Chondrocyte (in vitro differentiated cells): ENCODE results near the gene ASS1. TPM values are rescaled to one million over a fixed set of nuclear protein-coding genes. Genes with fewer than 3 reads are reported as not detected.

Source experiments
- DNase-seq: peaks from one replicate; pipeline ENCODE4 v3.0.0; 2021; ENCODE audit warnings: mixed read lengths, low spot score
- H3K27ac Mint-ChIP-seq: one replicate; pipeline ENCODE4 v1.8.0; 2021; ENCODE audit warnings: mild to moderate bottlenecking, moderate library complexity, mixed read lengths; ENCODE audit not compliant: unreplicated experiment
- H3K27me3 Mint-ChIP-seq: 2 replicates; pipeline ENCODE4 v1.8.0; 2021; ENCODE audit warnings: low read depth, mixed read lengths
- H3K36me3 Mint-ChIP-seq: 2 replicates; pipeline ENCODE4 v1.8.0; 2021; ENCODE audit warnings: low read depth, mixed read lengths
- H3K4me1 Mint-ChIP-seq: 2 replicates; pipeline ENCODE4 v1.8.0; 2021; ENCODE audit warnings: low read depth, mild to moderate bottlenecking, mixed read lengths
- H3K4me3 Mint-ChIP-seq: one replicate; pipeline ENCODE4 v1.8.0; 2021; ENCODE audit warnings: mild to moderate bottlenecking, moderate library complexity, mixed read lengths; ENCODE audit not compliant: unreplicated experiment
- H3K9me3 Mint-ChIP-seq: 2 replicates; pipeline ENCODE4 v1.8.0; 2021; ENCODE audit warnings: low read depth, mixed read lengths
- long read RNA-seq: library from polyadenylated mRNA; stranded (forward); transcript quantifications from one replicate; pipeline ENCODE4 v2.0.0, GENCODE V29; 2021
- total RNA-seq: library from RNA; stranded (reverse); gene quantifications from 3 replicates; pipeline ENCODE4 v1.2.1, GENCODE V29; 2021
- TF ChIP-seq, protein P1 (sequence below): fragments of 200-600 bp; sonication (generic); IDR thresholded peaks from 2 replicates; pipeline ENCODE4 v1.5.0; 2021; ENCODE audit warnings: antibody characterized with exemption, mild to moderate bottlenecking, moderate library complexity

The ASS1 gene
- total RNA-seq, result 193 to 202 TPM (median 194 TPM) in 3 replicates
- long read RNA-seq, transcript ASS1-203 (16 exons, 1,548 nt), result minor isoform, 5 of 84 reads
- long read RNA-seq, transcript ASS1-201 (15 exons, 1,564 nt), result major isoform, 66 of 84 reads
- long read RNA-seq, partial matches to known transcripts, result 12 of 84 reads
- long read RNA-seq, other reads (novel, unspliced or antisense), result 1 of 84 reads

DNA sequence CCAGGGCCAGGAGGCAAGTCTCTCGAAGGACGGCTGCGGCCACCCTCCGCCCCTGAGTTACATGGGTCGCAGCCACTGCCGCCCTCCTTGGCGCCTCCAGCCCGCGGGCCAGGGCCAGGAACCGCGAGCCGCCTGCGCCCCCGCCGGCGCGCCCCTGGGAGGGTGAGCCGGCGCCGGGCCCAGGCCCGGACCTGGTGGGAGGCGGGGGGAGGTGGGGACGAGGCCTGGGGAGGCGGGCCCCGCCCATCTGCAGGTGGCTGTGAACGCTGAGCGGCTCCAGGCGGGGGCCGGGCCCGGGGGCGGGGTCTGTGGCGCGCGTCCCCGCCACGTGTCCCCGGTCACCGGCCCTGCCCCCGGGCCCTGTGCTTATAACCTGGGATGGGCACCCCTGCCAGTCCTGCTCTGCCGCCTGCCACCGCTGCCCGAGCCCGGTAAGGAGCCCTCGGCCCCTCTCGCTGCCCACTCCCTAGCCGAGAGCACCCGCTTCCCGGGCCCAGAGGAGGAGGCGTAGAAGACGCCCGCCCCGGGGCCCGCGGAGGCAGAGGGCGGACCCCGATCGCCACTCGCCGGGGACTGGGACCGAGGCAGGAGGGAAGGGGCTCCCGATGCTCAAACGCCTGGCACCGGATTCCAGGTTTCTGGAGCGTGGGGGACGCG, at the start of gene ASS1:
Gene ASS1, plus strand, starts transcription at position 397 of the 657 bp plus-strand sequence. CDS start 7,268 bp downstream, outside the sequence.
- Mint-ChIP-seq H3K27ac (peak within 1 kb of the TSS; percentile 95), H3K4me3 (peak within 1 kb of the TSS; percentile 80), H3K9me3 (peaks cover 15% of the 10 kb centered on the region), H3K36me3 (peaks cover 4% of the 10 kb centered on the region), H3K27me3 (no peaks in the 10 kb centered on the region), H3K4me1 (peaks cover 41% of the 10 kb centered on the region)
- TF ChIP-seq, protein P1, sequence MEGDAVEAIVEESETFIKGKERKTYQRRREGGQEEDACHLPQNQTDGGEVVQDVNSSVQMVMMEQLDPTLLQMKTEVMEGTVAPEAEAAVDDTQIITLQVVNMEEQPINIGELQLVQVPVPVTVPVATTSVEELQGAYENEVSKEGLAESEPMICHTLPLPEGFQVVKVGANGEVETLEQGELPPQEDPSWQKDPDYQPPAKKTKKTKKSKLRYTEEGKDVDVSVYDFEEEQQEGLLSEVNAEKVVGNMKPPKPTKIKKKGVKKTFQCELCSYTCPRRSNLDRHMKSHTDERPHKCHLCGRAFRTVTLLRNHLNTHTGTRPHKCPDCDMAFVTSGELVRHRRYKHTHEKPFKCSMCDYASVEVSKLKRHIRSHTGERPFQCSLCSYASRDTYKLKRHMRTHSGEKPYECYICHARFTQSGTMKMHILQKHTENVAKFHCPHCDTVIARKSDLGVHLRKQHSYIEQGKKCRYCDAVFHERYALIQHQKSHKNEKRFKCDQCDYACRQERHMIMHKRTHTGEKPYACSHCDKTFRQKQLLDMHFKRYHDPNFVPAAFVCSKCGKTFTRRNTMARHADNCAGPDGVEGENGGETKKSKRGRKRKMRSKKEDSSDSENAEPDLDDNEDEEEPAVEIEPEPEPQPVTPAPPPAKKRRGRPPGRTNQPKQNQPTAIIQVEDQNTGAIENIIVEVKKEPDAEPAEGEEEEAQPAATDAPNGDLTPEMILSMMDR, result no peak
- no peak for DNase-seq

DNA sequence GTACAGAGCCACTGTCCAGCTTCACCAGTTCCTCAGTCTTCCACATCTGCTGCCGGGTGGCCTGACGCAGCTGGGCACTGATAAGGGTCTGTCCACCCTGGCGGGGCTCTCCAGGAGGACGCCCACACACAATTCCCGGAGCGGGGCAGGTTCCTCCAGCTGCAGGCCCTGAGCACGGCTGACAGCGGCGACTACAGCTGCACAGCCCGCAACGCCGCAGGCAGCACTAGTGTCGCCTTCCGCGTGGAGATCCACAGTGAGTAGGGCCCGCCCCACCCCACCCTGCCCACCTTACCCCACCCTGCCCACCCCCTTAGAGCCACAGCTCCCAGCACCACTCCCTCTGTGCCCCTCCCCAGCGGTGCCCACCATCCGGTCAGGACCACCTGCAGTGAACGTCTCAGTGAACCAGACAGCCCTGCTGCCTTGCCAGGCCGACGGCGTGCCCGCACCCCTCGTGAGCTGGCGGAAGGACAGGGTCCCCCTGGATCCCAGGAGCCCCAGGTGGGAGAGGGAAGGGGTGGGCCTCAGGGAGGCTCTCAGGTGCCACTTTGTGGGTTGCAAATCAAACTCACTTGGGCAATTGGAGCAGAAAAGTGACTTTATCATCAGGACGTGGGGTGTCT, 48.8 kb upstream of the ASS1 start:
- DNase-seq, result no peak
- Mint-ChIP-seq H3K27ac (no peak overlapping the region), H3K36me3 (no peaks in the 10 kb centered on the region), H3K4me3 (no peak overlapping the region), H3K27me3 (peaks cover 10% of the 10 kb centered on the region), H3K4me1 (peaks cover 9% of the 10 kb centered on the region), H3K9me3 (no peaks in the 10 kb centered on the region)
- TF ChIP-seq, protein P1, result no peak

DNA sequence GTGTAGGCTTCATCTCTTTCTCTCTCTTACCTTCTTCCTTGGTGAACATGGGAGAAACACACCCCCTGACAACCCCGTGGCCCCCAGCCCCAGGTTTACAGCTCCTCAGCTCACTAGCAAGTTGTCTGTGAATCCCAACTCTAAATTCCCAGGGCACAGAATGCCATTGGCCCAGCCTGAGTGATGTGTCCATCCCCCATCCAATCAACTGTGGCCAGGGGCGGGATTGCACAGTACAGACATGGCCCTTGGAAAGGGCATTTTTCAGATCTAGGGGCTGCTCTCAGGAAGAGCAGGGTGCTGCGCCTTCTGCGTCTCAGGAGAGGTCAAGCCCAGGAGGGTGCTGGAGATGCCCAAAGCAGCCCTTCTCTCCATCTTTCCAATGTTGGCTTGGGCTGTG, 48.2 kb upstream of the ASS1 start:
- no peak overlapping the region for H3K4me3 Mint-ChIP-seq
- H3K36me3 Mint-ChIP-seq, result no peaks in the 10 kb centered on the region
- H3K27me3 Mint-ChIP-seq, result peaks cover 10% of the 10 kb centered on the region
- TF ChIP-seq, protein P1, result no peak
- DNase-seq, result no peak
- H3K4me1 Mint-ChIP-seq, result peaks cover 9% of the 10 kb centered on the region
- no peaks in the 10 kb centered on the region for H3K9me3 Mint-ChIP-seq
- no peak overlapping the region for H3K27ac Mint-ChIP-seq

DNA sequence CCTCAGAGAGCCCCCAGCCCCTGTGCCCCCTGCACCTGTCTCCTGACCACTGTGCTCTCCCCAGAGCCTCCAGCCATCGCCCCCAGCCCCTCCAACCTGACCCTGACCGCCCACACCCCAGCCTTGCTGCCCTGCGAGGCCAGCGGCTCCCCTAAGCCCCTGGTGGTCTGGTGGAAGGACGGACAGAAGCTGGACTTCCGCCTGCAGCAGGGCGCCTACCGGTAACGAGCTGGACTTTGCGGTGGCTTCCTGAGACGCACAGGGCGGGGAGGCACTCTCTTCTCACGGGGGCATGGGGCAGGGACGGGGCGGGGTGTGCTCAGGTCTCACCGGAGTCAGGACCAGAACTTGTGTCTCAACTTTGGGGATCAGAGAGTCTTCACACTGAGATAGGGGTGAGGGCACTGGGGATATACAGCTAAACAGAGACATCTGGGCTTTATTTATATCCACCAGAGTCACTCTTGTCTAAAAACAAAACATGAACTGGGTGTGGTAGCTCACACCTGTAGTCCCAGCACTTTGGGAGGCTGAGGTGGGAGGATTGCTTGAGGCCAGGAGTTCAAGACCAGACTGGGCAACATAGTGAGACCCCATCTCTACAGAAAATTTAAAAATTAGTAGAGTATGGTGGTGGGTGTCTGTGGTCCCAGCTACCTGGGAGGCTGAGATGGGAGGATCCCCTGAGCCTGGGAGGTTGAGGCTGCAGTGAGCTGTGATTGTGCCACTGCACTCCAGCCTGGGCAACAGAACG, 46.1 kb upstream of the ASS1 start:
- no peaks in the 10 kb centered on the region for H3K4me1 Mint-ChIP-seq
- H3K36me3 Mint-ChIP-seq, result no peaks in the 10 kb centered on the region
- no peak overlapping the region for H3K27ac Mint-ChIP-seq
- TF ChIP-seq, protein P1, result no peak
- no peaks in the 10 kb centered on the region for H3K9me3 Mint-ChIP-seq
- peaks cover 20% of the 10 kb centered on the region for H3K27me3 Mint-ChIP-seq
- H3K4me3 Mint-ChIP-seq, result no peak overlapping the region
- no peak for DNase-seq

DNA sequence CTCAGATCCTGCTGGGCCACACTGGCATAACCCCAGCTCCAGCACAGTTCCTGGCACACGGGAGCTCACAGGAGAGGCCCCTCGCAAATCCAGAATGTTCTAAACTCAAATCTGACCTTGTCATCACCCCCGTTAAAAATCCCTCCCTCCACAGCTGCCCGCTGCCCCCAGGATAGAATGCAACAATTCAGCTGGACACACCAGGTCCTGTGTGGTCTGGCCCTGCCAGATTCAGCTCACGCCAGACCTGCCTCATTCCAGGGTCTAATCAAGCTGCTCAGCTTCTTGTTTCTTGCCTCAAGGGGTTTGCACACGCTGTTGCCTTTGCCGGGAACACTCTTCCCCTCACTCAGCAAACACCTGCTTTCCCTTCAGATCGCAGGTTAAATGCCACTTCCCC, 45.0 kb upstream of the ASS1 start:
- Mint-ChIP-seq H3K27ac (no peak overlapping the region), H3K4me3 (no peak overlapping the region), H3K27me3 (peaks cover 24% of the 10 kb centered on the region), H3K4me1 (no peaks in the 10 kb centered on the region), H3K36me3 (no peaks in the 10 kb centered on the region), H3K9me3 (no peaks in the 10 kb centered on the region)
- DNase-seq, result no peak
- TF ChIP-seq, protein P1, result no peak
